Trophoblast cell (in vitro differentiated cells and primary cell): ENCODE data around the gene RPS23.

Experiments
- DNase-seq, 2 donors: peaks; one replicate each; pipeline ENCODE4 v3.0.0-alpha.2; 2016
- H2AFZ ChIP-seq: 2 replicates; pipeline ENCODE4 v1.6.1; 2013; ENCODE audit warnings: low read length, moderate library complexity, mild to moderate bottlenecking; ENCODE audit not compliant: insufficient read depth, poor library complexity
- H2AK5ac ChIP-seq: 2 replicates; pipeline ENCODE4 v1.6.1; 2013; ENCODE audit warnings: mild to moderate bottlenecking, low read length
- H2BK120ac ChIP-seq: 2 replicates; pipeline ENCODE4 v1.6.1; 2013; ENCODE audit warnings: low read length, mild to moderate bottlenecking, moderate library complexity; ENCODE audit not compliant: insufficient read depth, poor library complexity
- H2BK12ac ChIP-seq: 2 replicates; pipeline ENCODE4 v1.6.1; 2013; ENCODE audit warnings: mild to moderate bottlenecking, low read length, moderate library complexity
- H2BK5ac ChIP-seq: 2 replicates; pipeline ENCODE4 v1.6.1; 2013; ENCODE audit warnings: low read length, low read depth, moderate library complexity, mild to moderate bottlenecking; ENCODE audit not compliant: poor library complexity
- H3K14ac ChIP-seq: 2 replicates; pipeline ENCODE4 v1.6.1; 2013; ENCODE audit warnings: mild to moderate bottlenecking, low read length
- H3K18ac ChIP-seq: 2 replicates; pipeline ENCODE4 v1.6.1; 2013; ENCODE audit warnings: mild to moderate bottlenecking, low read length
- H3K23ac ChIP-seq: 2 replicates; pipeline ENCODE4 v1.6.1; 2013; ENCODE audit warnings: low read length
- H3K27ac ChIP-seq: 2 replicates; pipeline ENCODE4 v1.5.1; 2013; ENCODE audit warnings: low read depth, mild to moderate bottlenecking, inconsistent platforms, low read length, moderate library complexity
- H3K27me3 ChIP-seq: 2 replicates; pipeline ENCODE4 v1.6.1; 2013; ENCODE audit warnings: inconsistent platforms, mild to moderate bottlenecking, low read length, moderate library complexity; ENCODE audit not compliant: insufficient read depth
- H3K36me3 ChIP-seq, 2 experiments: 1 replicate in 1 of 2; 2 replicates in 1 of 2; pipeline ENCODE4 v1.6.1; 2013; ENCODE audit warnings: low read length in 2 of 2, mild to moderate bottlenecking in 2 of 2, moderate library complexity in 1 of 2; ENCODE audit not compliant: insufficient read depth in 2 of 2, control insufficient read depth in 1 of 2
- H3K4ac ChIP-seq: 2 replicates; pipeline ENCODE4 v1.6.1; 2013; ENCODE audit warnings: low read depth, mild to moderate bottlenecking, low read length, moderate library complexity
- H3K4me1 ChIP-seq, 2 experiments: 1 replicate in 1 of 2; 2 replicates in 1 of 2; pipeline ENCODE4 v1.6.1; 2013; ENCODE audit warnings: low read length in 2 of 2, mild to moderate bottlenecking in 2 of 2, moderate library complexity in 1 of 2; ENCODE audit not compliant: insufficient read depth in 2 of 2, control insufficient read depth in 1 of 2
- H3K4me2 ChIP-seq: 2 replicates; pipeline ENCODE4 v1.6.1; 2013; ENCODE audit warnings: inconsistent platforms, mild to moderate bottlenecking, low read length, moderate library complexity
- H3K4me3 ChIP-seq: 2 replicates; pipeline ENCODE4 v1.5.1; 2013; ENCODE audit warnings: mild to moderate bottlenecking, low read depth, low read length, inconsistent platforms
- H3K79me1 ChIP-seq: one replicate; pipeline ENCODE4 v1.6.1; 2013; ENCODE audit warnings: low read length
- H3K79me2 ChIP-seq: 2 replicates; pipeline ENCODE4 v1.6.1; 2013; ENCODE audit warnings: low read length, mild to moderate bottlenecking; ENCODE audit not compliant: control insufficient read depth, insufficient read depth, poor library complexity
- H3K9ac ChIP-seq: 2 replicates; pipeline ENCODE4 v1.6.1; 2013; ENCODE audit warnings: mild to moderate bottlenecking, low read length
- H3K9me3 ChIP-seq: 2 replicates; pipeline ENCODE4 v1.6.1; 2013; ENCODE audit warnings: low read depth, mild to moderate bottlenecking, control low read depth, inconsistent platforms, low read length; ENCODE audit not compliant: insufficient read depth
- H4K12ac ChIP-seq: 2 replicates; pipeline ENCODE4 v1.6.1; 2013; ENCODE audit warnings: low read depth, mild to moderate bottlenecking, low read length, moderate library complexity
- H4K8ac ChIP-seq: 2 replicates; pipeline ENCODE4 v1.6.1; 2013; ENCODE audit warnings: low read depth, mild to moderate bottlenecking, low read length, moderate library complexity
- H4K91ac ChIP-seq: one replicate; pipeline ENCODE4 v1.6.1; 2013; ENCODE audit warnings: low read depth, mild to moderate bottlenecking, low read length, moderate library complexity
- WGBS: extraction: QIAGEN DNeasy Blood & Tissue Kit; methylation state at CpG from one replicate; pipeline ENCODE4 v1.1.7; 2013; ENCODE audit warnings: missing lambda C conversion rate; ENCODE audit not compliant: insufficient read length, insufficient coverage; ENCODE audit errors: extremely low coverage; 5-methylcytosine and 5-hydroxymethylcytosine counted together

Gene RPS23

DNA sequence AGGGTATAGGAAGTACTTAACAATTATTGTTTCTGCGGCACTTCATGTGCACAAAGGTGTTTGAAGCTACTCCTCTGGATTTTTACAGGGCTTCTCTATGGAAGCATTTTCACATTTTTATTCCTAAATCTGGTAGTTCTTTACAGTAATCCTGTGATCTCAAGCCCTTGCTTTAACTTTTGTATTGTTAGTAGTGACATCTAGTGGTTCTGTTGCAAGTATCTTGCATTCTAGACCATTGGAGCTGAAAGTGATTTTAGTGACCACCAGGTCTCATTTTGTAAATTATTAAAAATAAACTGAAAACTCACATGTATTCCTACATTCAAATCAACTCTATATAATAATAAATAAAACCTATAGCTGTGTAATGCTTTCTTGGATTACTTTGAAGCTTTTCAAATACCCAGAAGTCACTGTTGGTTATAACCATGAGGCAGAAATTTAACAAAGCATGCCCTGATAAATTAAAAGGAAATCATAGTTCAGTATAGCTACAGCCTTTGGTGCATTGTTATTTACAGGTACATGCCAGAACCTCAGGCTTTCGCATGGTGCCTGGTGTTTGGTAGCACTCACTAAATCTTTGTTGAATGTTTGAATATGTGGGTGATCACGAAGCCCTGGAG, 18.9 kb downstream of the RPS23 start:
- H4K91ac ChIP-seq, result no peak overlapping the region
- no peak overlapping the region for H4K8ac ChIP-seq
- H2BK120ac ChIP-seq, result no peak overlapping the region
- H3K4me2 ChIP-seq, result no peak overlapping the region
- H3K27ac ChIP-seq, result no peak overlapping the region
- H2BK5ac ChIP-seq, result no peak overlapping the region
- H3K14ac ChIP-seq, result no peak overlapping the region
- no peak overlapping the region for H3K18ac ChIP-seq
- no peaks in the 10 kb centered on the region for H3K4me1 ChIP-seq
- no peak overlapping the region for H3K9ac ChIP-seq
- H3K36me3 ChIP-seq, result no peaks in the 10 kb centered on the region
- DNase-seq, result peak in 1 of 2 donors; percentile 26
- no peaks in the 10 kb centered on the region for H3K79me1 ChIP-seq
- no peaks in the 10 kb centered on the region for H3K9me3 ChIP-seq
- no peak overlapping the region for H3K4ac ChIP-seq
- no peak overlapping the region for H3K4me3 ChIP-seq
- H3K79me2 ChIP-seq, result no peaks in the 10 kb centered on the region
- no CpG with 5 or more reads among the region's 3 CpGs for WGBS
- no peak overlapping the region for H4K12ac ChIP-seq
- no peak overlapping the region for H2AK5ac ChIP-seq
- H3K23ac ChIP-seq, result no peak overlapping the region
- H2BK12ac ChIP-seq, result no peak overlapping the region
- no peak overlapping the region for H2AFZ ChIP-seq
- no peaks in the 10 kb centered on the region for H3K27me3 ChIP-seq

DNA sequence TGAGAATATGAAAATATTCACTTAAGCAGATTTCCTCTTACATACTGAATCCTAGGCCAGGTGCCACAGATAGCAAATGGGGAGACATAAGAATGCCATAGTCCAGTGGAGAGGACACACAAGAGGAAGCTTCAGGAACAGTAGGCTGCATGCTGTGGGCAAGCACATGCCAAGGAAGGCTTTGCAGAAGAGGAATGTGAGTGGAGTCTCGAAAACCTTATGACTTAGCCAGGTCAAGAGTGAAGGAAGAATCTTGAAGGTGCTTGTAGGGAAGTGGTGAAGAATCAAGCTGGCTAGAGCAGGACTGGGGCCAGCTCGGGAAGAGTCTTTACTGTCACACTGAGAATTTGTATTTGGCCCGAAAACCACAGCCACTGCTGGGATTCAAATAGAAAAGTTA, 20.4 kb downstream of the RPS23 start:
- Histone ChIP-seq H3K27me3 (no peaks in the 10 kb centered on the region), H3K4ac (no peak overlapping the region), H4K8ac (no peak overlapping the region), H2AFZ (no peak overlapping the region), H3K4me1 (no peaks in the 10 kb centered on the region), H3K79me1 (no peaks in the 10 kb centered on the region), H3K4me3 (no peak overlapping the region), H3K36me3 (no peaks in the 10 kb centered on the region), H2BK5ac (no peak overlapping the region), H3K23ac (no peak overlapping the region), H4K12ac (no peak overlapping the region), H3K18ac (no peak overlapping the region), H3K79me2 (no peaks in the 10 kb centered on the region), H3K14ac (no peak overlapping the region), H2BK120ac (no peak overlapping the region), H3K9me3 (no peaks in the 10 kb centered on the region), H2BK12ac (no peak overlapping the region), H3K27ac (no peak overlapping the region), H3K4me2 (no peak overlapping the region), H3K9ac (no peak overlapping the region), H4K91ac (no peak overlapping the region), H2AK5ac (no peak overlapping the region)
- DNase-seq, result no peak
- no CpG with 5 or more reads among the region's 3 CpGs for WGBS

DNA sequence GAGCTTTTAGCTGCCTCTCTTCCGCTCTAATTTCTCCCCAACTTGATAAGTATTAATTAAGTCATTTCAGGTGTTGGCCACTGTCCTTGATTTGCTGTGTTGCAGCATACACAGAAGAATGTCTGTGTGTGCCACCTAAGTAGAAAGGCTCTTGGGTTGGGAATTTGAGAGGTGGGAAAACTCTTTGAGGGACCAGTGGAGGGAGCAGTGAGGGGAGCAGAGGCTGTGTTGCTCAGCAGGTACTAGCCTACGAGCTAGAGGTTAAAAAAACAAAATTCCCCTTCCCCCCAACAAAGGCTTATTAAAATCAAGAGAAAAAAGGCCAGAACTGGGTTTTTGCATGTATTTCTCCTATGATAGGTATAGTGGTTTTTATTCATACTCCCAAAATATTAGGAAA, 20.9 kb downstream of the RPS23 start:
- H3K27me3 ChIP-seq, result no peaks in the 10 kb centered on the region
- H2AFZ ChIP-seq, result no peak overlapping the region
- no peak overlapping the region for H3K14ac ChIP-seq
- no peak overlapping the region for H3K18ac ChIP-seq
- H3K4ac ChIP-seq, result no peak overlapping the region
- H4K91ac ChIP-seq, result no peak overlapping the region
- H3K23ac ChIP-seq, result no peak overlapping the region
- no peak for DNase-seq
- H4K8ac ChIP-seq, result no peak overlapping the region
- no peak overlapping the region for H2AK5ac ChIP-seq
- no peak overlapping the region for H3K4me2 ChIP-seq
- H3K9ac ChIP-seq, result no peak overlapping the region
- no peak overlapping the region for H2BK120ac ChIP-seq
- no peak overlapping the region for H2BK5ac ChIP-seq
- no peaks in the 10 kb centered on the region for H3K79me1 ChIP-seq
- no peaks in the 10 kb centered on the region for H3K4me1 ChIP-seq
- H3K9me3 ChIP-seq, result no peaks in the 10 kb centered on the region
- no peak overlapping the region for H4K12ac ChIP-seq
- H3K4me3 ChIP-seq, result no peak overlapping the region
- no CpG with 5 or more reads among the region's 2 CpGs for WGBS
- no peaks in the 10 kb centered on the region for H3K36me3 ChIP-seq
- H3K79me2 ChIP-seq, result no peaks in the 10 kb centered on the region
- H3K27ac ChIP-seq, result no peak overlapping the region
- no peak overlapping the region for H2BK12ac ChIP-seq

DNA sequence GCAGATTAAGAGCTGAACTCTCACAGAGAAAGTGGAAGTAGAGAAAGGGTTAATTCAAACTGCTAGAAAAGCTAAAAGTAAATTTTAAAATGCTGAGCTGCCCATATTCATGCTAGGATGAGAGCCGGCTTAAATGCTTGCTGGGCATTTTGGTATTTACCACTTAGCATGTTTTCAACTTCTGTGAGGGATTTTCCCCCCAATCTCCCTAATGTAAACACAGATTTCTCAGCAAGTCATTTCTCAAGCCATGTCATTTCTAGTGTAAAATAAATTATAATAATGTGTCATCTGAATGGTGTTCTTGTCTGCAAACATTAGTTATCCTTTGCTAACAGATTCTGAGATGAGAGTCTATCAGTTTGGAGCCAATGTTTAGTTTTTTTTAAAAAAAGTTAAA, 22.3 kb downstream of the RPS23 start:
- no peak overlapping the region for H2AFZ ChIP-seq
- WGBS, result no CpG with 5 or more reads among the region's 1 CpG

More for the DNA sequence above, 22.3 kb downstream of the RPS23 start:
- Histone ChIP-seq H2BK120ac (no peak overlapping the region), H2BK12ac (no peak overlapping the region), H4K91ac (no peak overlapping the region), H3K27ac (no peak overlapping the region), H3K4ac (no peak overlapping the region), H3K79me2 (no peaks in the 10 kb centered on the region), H3K9me3 (no peaks in the 10 kb centered on the region), H3K27me3 (no peaks in the 10 kb centered on the region), H3K18ac (no peak overlapping the region), H3K4me2 (no peak overlapping the region), H4K12ac (no peak overlapping the region), H3K9ac (no peak overlapping the region), H3K14ac (no peak overlapping the region), H3K4me1 (no peaks in the 10 kb centered on the region), H4K8ac (no peak overlapping the region), H3K23ac (no peak overlapping the region), H2AK5ac (no peak overlapping the region), H3K4me3 (no peak overlapping the region), H3K79me1 (no peaks in the 10 kb centered on the region), H3K36me3 (no peaks in the 10 kb centered on the region), H2BK5ac (no peak overlapping the region)
- no peak for DNase-seq
